ENCODE data around the gene GOLGA6A.
"Not testable (repeated sequence)": the region's sequence is repeated elsewhere in the genome, so short reads cannot be mapped to it uniquely, and the experiment has no call there.

GOLGA6A gene

DNA sequence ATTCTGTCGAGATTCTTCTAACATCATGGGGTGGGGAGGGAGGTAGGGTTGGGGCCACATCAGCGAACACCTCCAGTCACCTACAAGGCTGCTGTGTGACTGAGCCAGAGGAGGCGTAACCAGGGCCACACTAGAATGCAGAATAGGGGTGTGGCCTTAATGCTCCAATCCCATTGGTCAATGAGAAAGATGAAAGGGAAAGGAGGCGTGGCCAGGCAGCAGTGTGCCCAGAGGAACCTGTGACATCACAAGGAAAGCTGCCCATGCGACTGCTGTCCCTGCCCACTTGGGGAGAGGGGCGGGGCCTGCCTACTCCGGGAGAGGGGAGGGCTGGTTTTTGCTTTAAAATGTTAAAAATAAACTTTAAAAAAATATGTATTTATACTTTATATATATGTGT, at the start of gene GOLGA6A:
Gene GOLGA6A, minus strand, starts transcription at position 101 of the 400 bp plus-strand sequence. Its CDS starts 41 bp downstream, at position 60.
- not testable (repeated sequence) for H3K27ac ChIP-seq (ENCODE audit: poor library complexity, severe bottlenecking); H3K36me3 ChIP-seq (ENCODE audit: low read depth); H3K9me3 ChIP-seq (ENCODE audit: severe bottlenecking); H3K4me1 ChIP-seq (ENCODE audit: insufficient read depth, poor library complexity, severe bottlenecking); H3K27me3 ChIP-seq (ENCODE audit: insufficient read depth, poor library complexity, severe bottlenecking); DNase-seq (ENCODE audit: low spot score); H3K4me3 ChIP-seq (ENCODE audit: severe bottlenecking); ATAC-seq (ENCODE audit: low read depth)

DNA sequence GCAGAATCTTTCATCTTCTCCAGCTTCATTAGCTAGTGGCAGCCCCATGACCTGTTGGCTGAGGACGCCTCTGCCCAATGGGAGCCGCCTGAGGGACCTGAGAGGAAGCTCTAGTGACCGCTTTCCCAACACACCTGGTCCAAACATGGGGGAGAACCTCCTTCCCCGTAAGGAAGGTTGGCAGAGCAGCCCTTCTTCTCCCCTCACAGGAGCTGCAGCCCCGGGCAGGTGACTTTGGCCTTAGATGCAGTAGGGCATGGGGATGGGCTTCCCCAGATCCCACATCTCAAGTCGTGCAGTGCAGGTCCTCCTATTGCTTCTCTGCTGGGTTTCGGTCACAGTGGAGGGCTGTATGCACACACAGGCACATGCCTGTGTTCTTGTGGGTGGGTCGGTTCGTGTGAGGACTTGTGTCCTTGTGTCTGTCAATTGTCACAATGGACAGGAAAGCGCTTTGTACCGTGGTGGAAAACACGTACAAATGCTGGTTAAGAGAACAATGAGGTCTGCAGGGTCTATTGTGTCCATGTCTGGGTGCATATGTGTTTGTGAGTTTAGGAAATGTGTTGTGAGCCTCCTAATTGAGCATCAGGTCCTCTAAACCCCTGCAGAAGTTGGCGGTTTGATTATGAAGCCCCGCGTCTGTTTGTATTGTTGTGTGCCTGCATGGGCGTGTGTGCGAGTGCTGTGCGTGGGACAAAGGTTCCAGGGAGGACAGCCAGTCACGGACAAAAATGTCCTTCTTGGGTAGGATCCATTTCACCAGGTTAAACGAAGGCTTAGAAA, 49.5 kb upstream of the GOLGA6A start:
- H3K4me3 ChIP-seq (ENCODE audit: severe bottlenecking) = no peak overlapping the region
- ATAC-seq (ENCODE audit: low read depth) (no peak), DNase-seq (ENCODE audit: low spot score) (no peak)
- no peaks in the 10 kb centered on the region for H3K4me1 ChIP-seq (ENCODE audit: insufficient read depth, poor library complexity, severe bottlenecking)
- H3K27ac ChIP-seq (ENCODE audit: poor library complexity, severe bottlenecking) = no peak overlapping the region
- H3K36me3 ChIP-seq (ENCODE audit: low read depth) = no peaks in the 10 kb centered on the region
- H3K27me3 ChIP-seq (ENCODE audit: insufficient read depth, poor library complexity, severe bottlenecking) = peaks cover 98% of the 10 kb centered on the region
- H3K9me3 ChIP-seq (ENCODE audit: severe bottlenecking) = no peaks in the 10 kb centered on the region
- TF ChIP-seq CTCF (IDR thresholded peaks at IDR 0.05; ENCODE audit: poor library complexity, severe bottlenecking) = no peak

GRCh38 chr15:74130849-74131627, 48.7 kb upstream of the GOLGA6A start:
- Histone ChIP-seq H3K36me3 (ENCODE audit: low read depth) (no peaks in the 10 kb centered on the region), H3K4me1 (ENCODE audit: insufficient read depth, poor library complexity, severe bottlenecking) (no peaks in the 10 kb centered on the region), H3K27me3 (ENCODE audit: insufficient read depth, poor library complexity, severe bottlenecking) (peaks cover 100% of the 10 kb centered on the region), H3K4me3 (ENCODE audit: severe bottlenecking) (no peak overlapping the region), H3K9me3 (ENCODE audit: severe bottlenecking) (no peaks in the 10 kb centered on the region), H3K27ac (ENCODE audit: poor library complexity, severe bottlenecking) (no peak overlapping the region)
- ATAC-seq (ENCODE audit: low read depth) (no peak), DNase-seq (ENCODE audit: low spot score) (no peak)
- TF ChIP-seq CTCF (IDR thresholded peaks at IDR 0.05; ENCODE audit: poor library complexity, severe bottlenecking) = no peak

- ATAC-seq (ENCODE audit: low read depth) (no peak), DNase-seq (ENCODE audit: low spot score) (no peak)
- H3K4me3 ChIP-seq (ENCODE audit: severe bottlenecking) = no peak within 1 kb of the TSS
- H3K4me1 ChIP-seq (ENCODE audit: insufficient read depth, poor library complexity, severe bottlenecking) = no peaks in the 10 kb centered on the region
- TF ChIP-seq CTCF (IDR thresholded peaks at IDR 0.05; ENCODE audit: poor library complexity, severe bottlenecking) = no peak
- H3K27ac ChIP-seq (ENCODE audit: poor library complexity, severe bottlenecking) = no peak within 1 kb of the TSS
- peaks cover 100% of the 10 kb centered on the region for H3K27me3 ChIP-seq (ENCODE audit: insufficient read depth, poor library complexity, severe bottlenecking)
- no peaks in the 10 kb centered on the region for H3K9me3 ChIP-seq (ENCODE audit: severe bottlenecking)
- H3K36me3 ChIP-seq (ENCODE audit: low read depth) = no peaks in the 10 kb centered on the region
Observed at GRCh38 chr15:74130155-74130848, 48.0 kb upstream of the GOLGA6A start, which contains the start of gene ISLR2. Gene ISLR2 (plus strand): TSS chr15:74130586. CDS start chr15:74132755, 2,169 bp downstream.

- H3K4me1 ChIP-seq (ENCODE audit: insufficient read depth, poor library complexity, severe bottlenecking) = no peaks in the 10 kb centered on the region
- no peak overlapping the region for H3K27ac ChIP-seq (ENCODE audit: poor library complexity, severe bottlenecking)
- H3K4me3 ChIP-seq (ENCODE audit: severe bottlenecking) = no peak overlapping the region
- DNase-seq (ENCODE audit: low spot score) = no peak
- no peaks in the 10 kb centered on the region for H3K9me3 ChIP-seq (ENCODE audit: severe bottlenecking)
- H3K27me3 ChIP-seq (ENCODE audit: insufficient read depth, poor library complexity, severe bottlenecking) = peaks cover 100% of the 10 kb centered on the region
- ATAC-seq (ENCODE audit: low read depth) = no peak
- no peak for TF ChIP-seq CTCF (IDR thresholded peaks at IDR 0.05; ENCODE audit: poor library complexity, severe bottlenecking)
- H3K36me3 ChIP-seq (ENCODE audit: low read depth) = no peaks in the 10 kb centered on the region
Observed at GRCh38 chr15:74129586-74130154, 47.3 kb upstream of the GOLGA6A start.

Data from RWPE2 (cell line).